Measurements from ENCODE around the gene BNIPL. TPM values are rescaled to one million over a fixed set of nuclear protein-coding genes. Genes with fewer than 3 reads are reported as not detected.

BNIPL gene
- total RNA-seq, 4 donors from 2014 or later: 0.70 to 8.4 (median 3.6) TPM; not detected in 1

DNA sequence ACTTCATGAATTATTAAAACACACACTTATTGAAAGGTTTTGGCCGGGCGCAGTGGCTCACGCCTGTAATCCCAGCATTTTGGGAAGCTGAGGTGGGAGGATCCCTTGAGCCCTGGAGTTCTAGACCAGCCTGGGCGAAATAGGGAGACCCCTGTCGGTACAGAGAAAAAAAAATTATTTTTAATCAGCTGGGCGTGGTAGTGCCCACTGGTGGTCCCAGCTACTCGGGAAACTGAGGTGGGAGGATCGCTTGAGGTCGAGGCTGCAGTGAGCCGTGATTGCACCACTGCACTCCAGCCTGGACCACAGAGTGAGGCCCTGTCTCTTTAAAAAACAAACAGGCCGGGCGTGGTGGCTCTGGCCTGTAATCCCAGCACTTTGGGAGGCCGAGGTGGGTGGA, 35.8 kb downstream of the BNIPL start:
- TF ChIP-seq, protein P1, sequence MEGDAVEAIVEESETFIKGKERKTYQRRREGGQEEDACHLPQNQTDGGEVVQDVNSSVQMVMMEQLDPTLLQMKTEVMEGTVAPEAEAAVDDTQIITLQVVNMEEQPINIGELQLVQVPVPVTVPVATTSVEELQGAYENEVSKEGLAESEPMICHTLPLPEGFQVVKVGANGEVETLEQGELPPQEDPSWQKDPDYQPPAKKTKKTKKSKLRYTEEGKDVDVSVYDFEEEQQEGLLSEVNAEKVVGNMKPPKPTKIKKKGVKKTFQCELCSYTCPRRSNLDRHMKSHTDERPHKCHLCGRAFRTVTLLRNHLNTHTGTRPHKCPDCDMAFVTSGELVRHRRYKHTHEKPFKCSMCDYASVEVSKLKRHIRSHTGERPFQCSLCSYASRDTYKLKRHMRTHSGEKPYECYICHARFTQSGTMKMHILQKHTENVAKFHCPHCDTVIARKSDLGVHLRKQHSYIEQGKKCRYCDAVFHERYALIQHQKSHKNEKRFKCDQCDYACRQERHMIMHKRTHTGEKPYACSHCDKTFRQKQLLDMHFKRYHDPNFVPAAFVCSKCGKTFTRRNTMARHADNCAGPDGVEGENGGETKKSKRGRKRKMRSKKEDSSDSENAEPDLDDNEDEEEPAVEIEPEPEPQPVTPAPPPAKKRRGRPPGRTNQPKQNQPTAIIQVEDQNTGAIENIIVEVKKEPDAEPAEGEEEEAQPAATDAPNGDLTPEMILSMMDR (IDR thresholded peaks at IDR 0.05): no peak
- no peak for TF ChIP-seq POLR2A (IDR thresholded peaks at IDR 0.05)
- Histone ChIP-seq H3K4me1 (peaks cover 0 to 12% (median 6%) of the 10 kb centered on the region in 4 donors), H3K27ac (peak overlapping the region in 1 of 4 donors; percentile 97), H3K36me3 (no peaks in the 10 kb centered on the region), H3K9me3 (no peaks in the 10 kb centered on the region), H3K27me3 (no peaks in the 10 kb centered on the region), H3K4me3 (no peak overlapping the region)
- peak in 1 of 3 donors; percentile 44 for DNase-seq

DNA sequence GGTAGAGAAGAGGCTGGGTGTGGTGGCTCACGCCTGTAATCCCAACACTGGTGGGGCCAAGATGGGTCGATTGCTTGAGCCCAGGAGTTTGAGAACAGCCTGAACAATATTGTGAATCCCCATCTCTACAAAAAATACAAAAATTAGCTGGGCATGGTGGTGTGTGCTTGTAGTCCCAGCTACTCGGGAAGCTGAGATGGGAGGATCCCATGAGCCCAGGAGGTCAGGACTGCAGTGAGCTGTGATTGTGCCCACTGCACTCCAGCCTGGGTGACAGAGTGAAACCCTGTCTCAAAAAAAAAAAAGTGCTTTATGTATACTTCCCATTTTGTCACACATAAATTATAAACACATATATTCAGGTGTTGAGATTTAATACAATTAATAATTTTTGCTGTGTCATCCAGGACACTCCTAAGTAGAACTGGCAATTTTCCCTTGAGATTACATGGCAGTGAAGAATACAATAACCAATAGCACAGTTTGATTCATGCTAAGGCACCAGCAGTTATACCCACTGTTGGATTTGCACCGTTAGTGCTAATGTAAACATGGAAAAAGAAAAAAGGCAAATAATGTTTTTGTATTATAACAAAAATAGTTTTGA, 49.7 kb downstream of the BNIPL start:
- Histone ChIP-seq H3K4me1 (no peaks in the 10 kb centered on the region), H3K27ac (no peak overlapping the region), H3K4me3 (no peak overlapping the region), H3K36me3 (no peaks in the 10 kb centered on the region), H3K27me3 (no peaks in the 10 kb centered on the region), H3K9me3 (no peaks in the 10 kb centered on the region)
- no peak for TF ChIP-seq POLR2A (IDR thresholded peaks at IDR 0.05)
- TF ChIP-seq, protein P1 (IDR thresholded peaks at IDR 0.05): no peak
- DNase-seq: no peak

Small RNAs within 50 kb of the gene (small RNA-seq; reads per million reads assigned to genes)
- 0 reads per million in 2 donors for gene RNU6-884P

Other genes starting within 250 kb of the BNIPL start
- 10 to 100 TPM; 13.7 to 50.7 (median 22.4) TPM for gene CTSK, start 228.3 kb upstream of the BNIPL start, total RNA-seq
- 10 to 100 TPM; 37.7 to 62.7 (median 48.2) TPM for gene ARNT, start 160.0 kb upstream of the BNIPL start, total RNA-seq
- gene CTXND2, start 149.4 kb upstream of the BNIPL start, total RNA-seq: not detected
- 100 to 1,000 TPM in 1 of 4 donors, 10 to 100 TPM in 3; 28.2 to 106 (median 61.5) TPM for gene SETDB1, start 110.2 kb upstream of the BNIPL start, total RNA-seq
- gene CERS2, start 61.8 kb upstream of the BNIPL start, total RNA-seq: 100 to 1,000 TPM in 3 of 4 donors, 10 to 100 TPM in 1; 48.7 to 212 (median 156) TPM
- gene ANXA9, start 54.3 kb upstream of the BNIPL start, total RNA-seq: 1 to 10 TPM in 1 of 4 donors, under 1 TPM in 1, not detected in 2; 0.67 to 1.7 TPM
- gene MINDY1, start 29.7 kb upstream of the BNIPL start, total RNA-seq: 10 to 100 TPM; 37.1 to 76.4 (median 57.4) TPM
- 10 to 100 TPM; 21.7 to 28.1 (median 25.1) TPM for gene PRUNE1, start 28.1 kb upstream of the BNIPL start, total RNA-seq
- gene C1orf56, start 11.2 kb downstream of the BNIPL start, total RNA-seq: 1 to 10 TPM in 3 of 4 donors, not detected in 1; 1.3 to 2.5 (median 1.4) TPM
- 10 to 100 TPM; 48.6 to 87.5 (median 58.6) TPM for gene CDC42SE1, start 23.0 kb downstream of the BNIPL start, total RNA-seq
- gene MLLT11, start 23.8 kb downstream of the BNIPL start, total RNA-seq: under 1 TPM in 2 of 4 donors, not detected in 2; 0.27 to 0.95 TPM
- gene GABPB2, start 34.2 kb downstream of the BNIPL start, total RNA-seq: 10 to 100 TPM in 3 of 4 donors, 1 to 10 TPM in 1; 7.9 to 32.2 (median 15.8) TPM
- 10 to 100 TPM in 3 of 4 donors, 1 to 10 TPM in 1; 2.5 to 24.6 (median 16.6) TPM for gene SEMA6C, start 110.0 kb downstream of the BNIPL start, total RNA-seq
- gene TNFAIP8L2, start 120.1 kb downstream of the BNIPL start, total RNA-seq: 1 to 10 TPM in 2 of 4 donors, not detected in 2; 4.0 to 6.6 TPM
- 10 to 100 TPM in 2 of 4 donors, 1 to 10 TPM in 2; 6.0 to 11.7 (median 10.2) TPM for gene LYSMD1, start 129.3 kb downstream of the BNIPL start, total RNA-seq
- 10 to 100 TPM; 16.1 to 48.9 (median 36.9) TPM for gene SCNM1, start 129.6 kb downstream of the BNIPL start, total RNA-seq
- 10 to 100 TPM in 1 of 4 donors, not detected in 3; 10.7 TPM for gene TMOD4, start 139.4 kb downstream of the BNIPL start, total RNA-seq
- 10 to 100 TPM; 21.5 to 26.9 (median 24.4) TPM for gene VPS72, start 153.6 kb downstream of the BNIPL start, total RNA-seq
- gene PIP5K1A, start 162.0 kb downstream of the BNIPL start, total RNA-seq: 100 to 1,000 TPM in 2 of 4 donors, 10 to 100 TPM in 2; 54.5 to 118 (median 97.6) TPM
- gene PSMD4, start 218.1 kb downstream of the BNIPL start, total RNA-seq: 100 to 1,000 TPM in 2 of 4 donors, 10 to 100 TPM in 2; 84.6 to 153 (median 103) TPM
- gene ZNF687, start 245.7 kb downstream of the BNIPL start, total RNA-seq: 10 to 100 TPM; 30.5 to 53.5 (median 38.5) TPM